ENCODE measurements around the gene COL6A2.
"Not testable (repeated sequence)": the region's sequence is repeated elsewhere in the genome, so short reads cannot be mapped to it uniquely, and the experiment has no call there.

The COL6A2 gene

DNA sequence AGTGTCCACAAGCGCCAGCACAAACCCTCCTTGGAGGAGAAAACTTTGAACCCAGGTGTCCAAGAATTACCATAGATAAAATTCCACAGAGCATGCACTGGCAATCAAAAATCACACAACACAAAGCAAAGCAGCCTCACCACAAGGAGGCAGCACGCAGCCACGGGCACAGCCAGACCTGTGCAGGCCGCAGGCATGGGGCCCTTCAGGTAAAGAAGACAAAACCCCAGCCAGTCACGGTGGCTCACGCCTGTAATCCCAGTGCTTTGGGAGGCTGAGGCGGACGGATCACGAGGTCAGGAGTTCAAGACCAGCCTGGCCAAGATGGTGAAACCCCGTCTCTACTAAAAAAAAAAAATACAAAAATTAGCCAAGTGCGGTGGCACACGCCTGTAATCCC lies 49.5 kb downstream of the COL6A2 start:
- H3K4me3 ChIP-seq (ENCODE audit: control insufficient read depth, low read depth, low read length): not testable (repeated sequence)
- TF ChIP-seq, protein P1, sequence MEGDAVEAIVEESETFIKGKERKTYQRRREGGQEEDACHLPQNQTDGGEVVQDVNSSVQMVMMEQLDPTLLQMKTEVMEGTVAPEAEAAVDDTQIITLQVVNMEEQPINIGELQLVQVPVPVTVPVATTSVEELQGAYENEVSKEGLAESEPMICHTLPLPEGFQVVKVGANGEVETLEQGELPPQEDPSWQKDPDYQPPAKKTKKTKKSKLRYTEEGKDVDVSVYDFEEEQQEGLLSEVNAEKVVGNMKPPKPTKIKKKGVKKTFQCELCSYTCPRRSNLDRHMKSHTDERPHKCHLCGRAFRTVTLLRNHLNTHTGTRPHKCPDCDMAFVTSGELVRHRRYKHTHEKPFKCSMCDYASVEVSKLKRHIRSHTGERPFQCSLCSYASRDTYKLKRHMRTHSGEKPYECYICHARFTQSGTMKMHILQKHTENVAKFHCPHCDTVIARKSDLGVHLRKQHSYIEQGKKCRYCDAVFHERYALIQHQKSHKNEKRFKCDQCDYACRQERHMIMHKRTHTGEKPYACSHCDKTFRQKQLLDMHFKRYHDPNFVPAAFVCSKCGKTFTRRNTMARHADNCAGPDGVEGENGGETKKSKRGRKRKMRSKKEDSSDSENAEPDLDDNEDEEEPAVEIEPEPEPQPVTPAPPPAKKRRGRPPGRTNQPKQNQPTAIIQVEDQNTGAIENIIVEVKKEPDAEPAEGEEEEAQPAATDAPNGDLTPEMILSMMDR (conservative IDR thresholded peaks at IDR 0.05; ENCODE audit: control insufficient read depth, insufficient read depth, low read depth, low read length): peak; percentile 70
- peak; percentile 47 for DNase-seq (ENCODE audit: low read depth)

DNA sequence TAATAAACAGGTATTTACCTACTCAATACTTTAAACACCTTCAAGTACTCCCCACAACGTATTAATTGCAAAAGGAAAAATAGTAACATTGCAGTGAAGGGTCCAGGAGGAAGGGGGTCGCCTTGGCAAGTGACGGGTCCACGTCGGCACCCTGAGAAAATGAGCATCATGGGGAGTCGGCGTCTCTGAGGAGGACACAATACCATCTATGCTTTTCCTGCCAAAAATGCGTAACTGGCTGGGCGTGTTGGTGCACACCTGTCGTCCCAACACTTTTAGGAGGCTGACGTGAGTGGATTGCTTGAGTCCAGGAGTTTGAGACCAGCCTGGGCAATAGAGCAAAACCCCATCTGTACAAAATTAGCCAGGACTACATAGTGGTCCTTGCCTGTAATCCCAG lies 50.2 kb downstream of the COL6A2 start:
- TF ChIP-seq, protein P1 (conservative IDR thresholded peaks at IDR 0.05; ENCODE audit: control insufficient read depth, insufficient read depth, low read depth, low read length): no peak
- DNase-seq (ENCODE audit: low read depth): no peak
- H3K4me3 ChIP-seq (ENCODE audit: control insufficient read depth, low read depth, low read length): no peak overlapping the region

DNA sequence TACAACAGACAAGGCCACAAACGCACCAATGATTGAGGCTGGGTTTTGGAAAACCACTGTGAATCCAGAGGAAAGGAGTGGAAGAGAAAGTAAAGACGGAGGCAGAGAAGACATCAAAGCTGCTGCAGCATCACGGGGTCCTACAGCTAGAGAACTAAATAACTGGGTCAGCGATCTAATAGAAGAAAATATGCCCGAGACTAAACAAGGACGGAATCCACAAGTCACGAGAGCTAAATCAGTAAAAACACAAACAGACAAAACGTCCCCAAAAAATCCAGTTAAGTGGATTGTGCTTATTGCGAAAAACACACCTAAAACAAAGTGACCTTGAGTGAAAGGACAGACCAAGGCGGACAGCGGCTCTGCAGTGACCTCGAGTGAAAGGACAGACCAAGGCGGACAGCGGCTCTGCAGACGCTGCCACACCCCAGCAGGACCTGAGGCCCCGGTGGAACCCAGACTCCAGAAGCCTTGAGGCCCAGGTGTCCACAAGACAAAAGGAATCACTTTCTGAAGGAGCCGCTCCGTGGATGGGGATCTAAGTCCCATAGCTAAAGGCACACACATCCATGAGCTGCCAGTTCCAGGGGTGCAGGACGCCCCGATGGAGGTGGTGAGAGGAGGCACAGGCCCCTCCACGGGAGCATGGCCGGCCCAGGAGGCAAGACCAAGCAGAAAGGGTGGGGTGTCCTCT lies 51.4 kb downstream of the COL6A2 start:
- no peak for DNase-seq (ENCODE audit: low read depth)
- TF ChIP-seq, protein P1 (conservative IDR thresholded peaks at IDR 0.05; ENCODE audit: control insufficient read depth, insufficient read depth, low read depth, low read length): no peak
- H3K4me3 ChIP-seq (ENCODE audit: control insufficient read depth, low read depth, low read length): no peak overlapping the region

- DNase-seq (ENCODE audit: low read depth): no peak
- TF ChIP-seq, protein P1 (conservative IDR thresholded peaks at IDR 0.05; ENCODE audit: control insufficient read depth, insufficient read depth, low read depth, low read length): no peak
- H3K4me3 ChIP-seq (ENCODE audit: control insufficient read depth, low read depth, low read length): no peak overlapping the region
These were observed 52.2 kb downstream of the COL6A2 start for GRCh38 chr21:46150073-46150472.

GRCh38 chr21:46150491-46151121 lies 52.7 kb downstream of the COL6A2 start:
- peak; percentile 7 for DNase-seq (ENCODE audit: low read depth)

DNA sequence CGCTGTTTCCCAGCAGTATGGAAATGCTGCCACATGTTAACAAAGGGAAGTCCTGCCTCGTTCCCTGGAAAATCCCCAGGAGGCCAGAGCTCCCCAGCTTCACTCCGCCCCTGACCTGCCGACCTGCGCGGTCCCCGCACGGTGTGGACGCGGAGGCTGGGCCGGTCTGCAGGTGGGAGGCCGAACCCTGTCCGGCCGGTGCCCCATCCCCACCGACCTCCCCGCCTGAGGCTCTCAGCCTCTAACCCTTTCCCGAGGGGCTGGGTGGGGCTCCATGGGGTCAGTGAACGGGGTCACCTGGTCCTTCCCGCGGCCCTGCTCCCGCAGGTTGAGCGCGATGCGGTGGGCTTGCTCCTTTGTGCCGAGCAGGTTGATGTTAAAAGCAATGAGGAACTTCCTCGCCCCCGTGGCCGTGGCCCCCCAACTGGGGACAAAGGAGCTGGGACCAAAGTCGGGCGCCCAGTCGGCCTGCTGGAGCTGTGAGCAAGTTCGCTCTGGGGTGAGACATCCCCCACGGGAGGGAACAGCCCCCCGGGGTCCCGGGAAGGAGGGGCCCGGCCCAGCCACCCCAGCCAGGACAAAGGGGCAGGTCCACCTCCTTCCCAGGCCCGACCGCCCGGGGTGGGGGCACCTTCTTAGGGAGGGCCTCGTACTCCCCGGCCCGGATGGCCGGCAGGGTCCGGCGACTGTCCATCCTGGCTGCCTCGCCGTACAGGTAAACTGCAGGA lies 53.5 kb downstream of the COL6A2 start:
- H3K4me3 ChIP-seq (ENCODE audit: control insufficient read depth, low read depth, low read length): no peak overlapping the region
- DNase-seq (ENCODE audit: low read depth): no peak
- TF ChIP-seq, protein P1 (conservative IDR thresholded peaks at IDR 0.05; ENCODE audit: control insufficient read depth, insufficient read depth, low read depth, low read length): no peak

More at GRCh38 chr21:46150491-46151121, 52.7 kb downstream of the COL6A2 start:
- TF ChIP-seq, protein P1 (conservative IDR thresholded peaks at IDR 0.05; ENCODE audit: control insufficient read depth, insufficient read depth, low read depth, low read length): no peak
- no peak overlapping the region for H3K4me3 ChIP-seq (ENCODE audit: control insufficient read depth, low read depth, low read length)

Measured in fibroblast of mammary gland (primary cell).